GM12874 (cell line): ENCODE data around the gene ERGIC1.

Experiments
- TF ChIP-seq, protein P1 (sequence below): IDR thresholded peaks from 2 replicates; pipeline ENCODE4 v1.5.1; 2011; ENCODE audit warnings: low read depth, mild to moderate bottlenecking, control low read depth, low read length, moderate library complexity; ENCODE audit not compliant: insufficient read depth

The ERGIC1 gene

DNA sequence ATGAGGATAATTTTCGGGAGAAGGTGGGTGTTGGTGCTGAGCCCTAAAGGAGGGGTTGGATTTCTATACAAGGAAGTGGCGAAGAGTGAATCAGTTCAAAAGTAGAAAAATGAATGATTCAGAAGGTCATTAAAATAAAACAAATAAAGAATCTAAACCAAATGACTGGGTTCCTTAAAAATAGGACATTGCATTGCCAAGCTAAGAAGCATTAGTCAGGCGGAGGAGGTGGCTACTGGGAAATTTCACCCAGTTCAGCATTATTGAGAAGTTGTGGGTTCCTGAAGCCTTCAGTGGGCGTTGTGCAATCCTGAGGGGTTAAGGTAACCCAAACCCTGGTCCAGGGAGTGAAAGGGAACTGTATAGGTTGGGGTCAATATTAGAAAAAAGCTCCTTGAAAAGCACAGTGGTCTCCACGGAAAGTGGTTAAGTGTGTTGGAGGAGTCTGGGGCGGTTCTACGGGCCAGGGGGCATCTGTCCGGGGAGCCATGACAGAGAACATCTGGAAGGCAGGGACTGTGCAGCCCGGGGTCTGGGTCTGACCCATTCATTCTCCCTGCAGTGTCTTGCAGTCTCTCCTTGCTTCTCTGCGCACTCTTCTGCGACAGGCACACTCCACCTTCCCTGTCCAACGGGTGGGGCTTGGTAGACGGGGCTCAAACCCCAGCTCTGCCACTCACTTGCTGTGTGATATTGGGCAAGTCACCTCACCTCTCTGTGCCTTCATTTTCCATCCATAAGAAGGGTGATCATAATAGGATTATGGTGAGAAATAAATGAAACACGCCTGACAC lies 35.4 kb upstream of the ERGIC1 start:
- TF ChIP-seq, protein P1, sequence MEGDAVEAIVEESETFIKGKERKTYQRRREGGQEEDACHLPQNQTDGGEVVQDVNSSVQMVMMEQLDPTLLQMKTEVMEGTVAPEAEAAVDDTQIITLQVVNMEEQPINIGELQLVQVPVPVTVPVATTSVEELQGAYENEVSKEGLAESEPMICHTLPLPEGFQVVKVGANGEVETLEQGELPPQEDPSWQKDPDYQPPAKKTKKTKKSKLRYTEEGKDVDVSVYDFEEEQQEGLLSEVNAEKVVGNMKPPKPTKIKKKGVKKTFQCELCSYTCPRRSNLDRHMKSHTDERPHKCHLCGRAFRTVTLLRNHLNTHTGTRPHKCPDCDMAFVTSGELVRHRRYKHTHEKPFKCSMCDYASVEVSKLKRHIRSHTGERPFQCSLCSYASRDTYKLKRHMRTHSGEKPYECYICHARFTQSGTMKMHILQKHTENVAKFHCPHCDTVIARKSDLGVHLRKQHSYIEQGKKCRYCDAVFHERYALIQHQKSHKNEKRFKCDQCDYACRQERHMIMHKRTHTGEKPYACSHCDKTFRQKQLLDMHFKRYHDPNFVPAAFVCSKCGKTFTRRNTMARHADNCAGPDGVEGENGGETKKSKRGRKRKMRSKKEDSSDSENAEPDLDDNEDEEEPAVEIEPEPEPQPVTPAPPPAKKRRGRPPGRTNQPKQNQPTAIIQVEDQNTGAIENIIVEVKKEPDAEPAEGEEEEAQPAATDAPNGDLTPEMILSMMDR: no peak

DNA sequence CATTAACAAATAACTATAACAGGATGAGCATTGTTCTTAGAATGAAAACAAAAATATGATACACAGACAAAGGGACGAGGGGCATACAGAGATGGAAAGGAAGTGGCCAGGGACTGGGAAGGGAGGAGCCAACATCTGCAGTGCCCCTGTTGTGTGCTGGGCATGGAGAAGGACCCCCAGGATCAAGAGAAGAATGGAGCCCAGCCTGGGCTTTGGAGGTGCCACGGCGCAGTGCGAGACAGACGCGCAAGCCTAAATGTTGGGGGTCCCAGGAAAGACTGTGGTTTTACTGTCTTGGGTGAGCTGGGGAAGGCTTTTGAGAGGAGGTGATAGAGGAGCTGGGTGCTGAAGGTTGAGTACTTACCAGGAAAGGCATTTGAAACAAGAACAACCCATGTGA lies 34.6 kb upstream of the ERGIC1 start:
- TF ChIP-seq, protein P1: no peak

DNA sequence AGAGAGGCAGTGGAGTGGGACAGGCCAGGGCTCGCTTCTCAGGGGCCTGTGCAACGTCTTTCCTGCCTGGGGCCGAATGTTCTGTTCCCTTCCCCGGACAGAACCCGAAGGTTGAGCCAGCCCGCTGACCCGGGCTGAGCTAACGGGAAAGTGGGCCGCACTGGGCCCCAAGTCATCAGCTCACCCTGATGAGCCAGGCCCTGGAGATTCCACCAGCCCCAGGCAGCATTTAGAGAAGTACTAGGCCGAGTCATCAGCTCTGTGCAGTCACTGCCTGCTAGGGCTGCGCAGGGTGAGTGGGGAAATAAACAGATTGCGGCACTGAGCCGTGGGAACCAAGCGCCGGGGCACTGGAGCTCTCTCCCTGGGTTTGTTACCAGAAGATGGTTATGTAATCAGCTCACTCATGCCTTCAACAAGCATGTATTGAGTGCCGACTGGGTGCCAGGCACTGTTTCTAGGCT lies 33.9 kb upstream of the ERGIC1 start:
- TF ChIP-seq, protein P1: no peak

DNA sequence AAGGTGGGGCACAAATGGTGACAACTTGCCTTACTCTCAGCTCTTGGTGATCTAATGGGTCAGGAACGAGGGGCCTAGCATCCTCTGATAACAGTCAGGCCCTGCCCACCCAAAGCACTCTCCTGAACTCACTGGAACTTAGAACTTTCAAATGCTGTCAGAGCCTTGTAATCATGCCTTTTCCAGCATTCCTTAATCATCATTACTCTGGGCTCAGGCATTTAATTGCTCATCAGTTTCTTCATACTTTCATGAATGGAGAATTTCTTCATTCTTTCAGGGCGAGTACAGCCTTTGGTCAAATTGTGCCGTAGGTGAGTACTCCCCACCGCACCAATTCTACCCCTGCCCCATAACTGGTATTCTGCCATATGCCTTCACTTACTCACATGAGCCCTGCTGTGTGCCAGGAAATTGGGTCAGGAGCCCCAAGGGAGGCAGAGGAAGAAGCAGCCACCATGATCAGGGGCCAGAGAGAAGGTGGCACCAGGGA lies 32.8 kb upstream of the ERGIC1 start:
- TF ChIP-seq, protein P1: no peak

DNA sequence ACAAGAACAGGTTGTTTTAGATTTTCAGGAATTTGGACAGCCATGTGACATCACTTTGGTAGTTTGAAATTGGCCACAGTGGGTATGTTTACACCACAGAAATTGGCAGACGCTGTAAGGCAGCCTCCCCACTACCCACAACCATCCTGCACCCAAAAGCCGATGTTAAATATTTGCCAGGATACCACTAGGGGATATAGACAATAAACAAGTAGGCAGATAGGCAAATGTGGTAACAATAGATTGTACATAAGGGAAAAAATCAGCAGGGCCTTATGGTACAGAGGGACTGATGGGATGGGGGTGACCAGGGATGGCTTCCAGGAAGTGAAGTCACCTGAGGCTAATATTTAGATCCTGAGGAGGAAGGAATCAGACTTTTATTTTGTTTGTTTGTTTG lies 31.9 kb upstream of the ERGIC1 start:
- TF ChIP-seq, protein P1: no peak

DNA sequence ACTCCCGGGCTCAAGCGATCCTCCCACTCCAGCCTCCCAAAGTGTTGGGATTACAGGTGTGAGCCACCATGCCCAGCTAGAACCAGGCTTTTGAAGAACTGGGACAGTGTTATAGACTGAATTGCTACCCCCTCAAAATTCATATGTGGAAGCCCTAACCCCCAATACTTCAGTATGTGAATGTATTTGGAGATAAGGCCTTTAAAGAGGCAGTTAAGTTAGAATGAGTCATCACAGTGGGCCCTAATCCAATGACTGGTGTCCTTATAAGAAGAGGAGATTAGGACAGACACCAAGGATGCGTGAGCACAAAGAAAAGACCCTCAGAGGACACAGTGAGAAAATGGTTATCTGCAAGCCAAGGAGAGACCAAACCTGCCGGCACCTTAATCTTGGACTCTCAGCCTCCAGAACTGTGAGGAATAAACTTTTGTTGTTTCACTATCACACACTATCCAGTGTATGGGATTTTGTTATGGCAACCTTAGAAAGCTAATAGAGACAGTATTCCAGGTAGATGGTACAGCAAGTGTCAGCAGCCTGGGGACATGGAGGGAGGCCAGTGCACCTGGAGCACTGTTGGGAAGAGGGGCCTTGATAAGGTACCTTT lies 31.4 kb upstream of the ERGIC1 start:
- TF ChIP-seq, protein P1: no peak

DNA sequence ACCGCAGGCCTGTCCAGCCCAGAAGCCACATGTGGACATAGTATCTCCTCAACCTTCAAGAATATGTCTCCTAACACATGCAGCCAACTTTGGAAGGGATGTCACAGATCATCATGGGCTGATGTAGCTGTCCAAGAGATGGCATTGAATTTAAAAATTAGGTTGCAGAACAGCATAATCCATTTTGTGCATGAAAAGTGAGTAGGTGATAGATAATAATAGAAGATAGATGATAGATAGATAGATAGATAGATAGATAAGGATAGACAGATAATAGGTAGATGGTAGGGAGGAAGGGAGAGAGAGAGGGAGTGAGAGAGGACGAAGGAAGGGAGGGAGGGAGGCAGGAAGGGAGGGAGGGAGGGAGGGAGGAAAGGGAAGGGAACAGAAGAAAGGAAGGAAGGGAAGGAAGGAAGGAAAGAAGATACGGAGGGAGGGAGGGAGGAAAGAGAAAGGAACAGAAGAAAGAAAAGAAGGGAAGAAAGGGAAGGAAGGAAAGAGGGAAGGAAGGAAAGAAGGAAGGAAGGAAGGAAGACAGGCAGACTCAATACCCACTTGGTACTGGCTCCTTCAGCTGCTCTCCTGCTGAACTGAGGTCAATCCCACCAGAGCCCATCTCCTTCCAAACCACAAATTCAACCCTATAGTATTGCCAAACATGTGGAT lies 28.9 kb upstream of the ERGIC1 start:
- TF ChIP-seq, protein P1: no peak
